Endothelial cell of umbilical vein (primary cell): Measurements from ENCODE around the gene CBLB. TPM values are rescaled to one million over a fixed set of nuclear protein-coding genes. Genes with fewer than 3 reads are reported as not detected.

Experiments
- BruUV-seq: library from RNA; stranded (reverse); fragments of 400-500 nt; replicated peaks from 2 replicates; lab custom pipeline; 2021; lab: Mats Ljungman, UMichigan
- CTCF ChIA-PET: fragments of 300-600, 350-600 bp; sonication (Branson Sonifier 250); formaldehyde crosslinking; loops from one replicate; lab custom pipeline; 2021; ENCODE audit warnings: antibody characterized with exemption, inconsistent platforms; lab: Charles Lee
- POLR2A ChIA-PET: fragments of 300-600, 350-600 bp; sonication (Branson Sonifier 250); formaldehyde crosslinking; loops from one replicate; lab custom pipeline; 2021; ENCODE audit warnings: antibody characterized with exemption, inconsistent platforms; lab: Charles Lee
- DNase-seq: peaks from one replicate; pipeline ENCODE4 v3.0.0-alpha.2; 2011; ENCODE audit warnings: low read depth, low spot score
- FAIRE-seq: peaks from 2 replicates; lab custom pipeline; 2011; peaks lifted over from hg19 to GRCh38; lab: Jason Lieb, UNC
- H2AFZ ChIP-seq: 2 replicates; pipeline ENCODE4 v1.6.0; 2012; ENCODE audit warnings: low read depth, low read length, control low read depth, inconsistent platforms
- H3K27ac ChIP-seq: 2 replicates; pipeline ENCODE4 v1.5.1; 2011; ENCODE audit warnings: low read depth, mild to moderate bottlenecking, control low read depth, low read length, moderate library complexity; ENCODE audit not compliant: insufficient read depth
- H3K27me3 ChIP-seq, 2 experiments: 2 replicates each; pipeline versions ENCODE4 v1.6.0 to v1.6.1; 2011; ENCODE audit warnings: low read length in 2 of 2, mixed read lengths in 1 of 2; ENCODE audit not compliant: control insufficient read depth in 2 of 2, insufficient read depth in 2 of 2
- H3K36me3 ChIP-seq, 2 experiments: 2 replicates in 1 of 2; 3 replicates in 1 of 2; pipeline ENCODE4 v1.5.1; 2011; ENCODE audit warnings: low read length in 2 of 2, mild to moderate bottlenecking in 1 of 2, moderate library complexity in 1 of 2; ENCODE audit not compliant: control insufficient read depth in 2 of 2, insufficient read depth in 2 of 2; ENCODE audit errors: extremely low read depth in 1 of 2
- H3K4me1 ChIP-seq: 3 replicates; pipeline ENCODE4 v1.5.1; 2011; ENCODE audit warnings: mild to moderate bottlenecking, low read length; ENCODE audit not compliant: control insufficient read depth, insufficient read depth; ENCODE audit errors: extremely low read depth
- H3K4me2 ChIP-seq: 2 replicates; pipeline ENCODE4 v1.6.1; 2011; ENCODE audit warnings: low read length, control low read depth, mixed read lengths; ENCODE audit not compliant: insufficient read depth
- H3K4me3 ChIP-seq, 3 experiments: fragments of 200-600 bp in 1 of 3; sonication (generic), shearing (Covaris generic) in 1 of 3; replicated peaks in 1 of 3; 2 replicates each; pipeline ENCODE4 v1.5.1; 2011 to 2016; ENCODE audit warnings: control low read depth in 3 of 3, low read length in 3 of 3, mild to moderate bottlenecking in 2 of 3, inconsistent platforms in 1 of 3, low read depth in 1 of 3, moderate library complexity in 1 of 3; ENCODE audit not compliant: insufficient read depth in 1 of 3
- H3K79me2 ChIP-seq: 2 replicates; pipeline ENCODE4 v1.6.0; 2012; ENCODE audit warnings: low read length, inconsistent platforms; ENCODE audit not compliant: control insufficient read depth, insufficient read depth
- H3K9ac ChIP-seq: replicated peaks from 2 replicates; pipeline ENCODE3; 2011; ENCODE audit warnings: low read length, control low read depth; ENCODE audit not compliant: insufficient read depth; ENCODE audit errors: extremely low read depth
- H3K9me1 ChIP-seq: replicated peaks from 3 replicates; pipeline ENCODE4 v1.6.0; 2011; ENCODE audit warnings: mild to moderate bottlenecking, low read length; ENCODE audit not compliant: control insufficient read depth, insufficient read depth; ENCODE audit errors: extremely low read depth
- H3K9me3 ChIP-seq: replicated peaks from 2 replicates; pipeline ENCODE4 v1.5.1; 2012; ENCODE audit warnings: low read length, inconsistent platforms; ENCODE audit not compliant: control insufficient read depth, insufficient read depth
- H4K20me1 ChIP-seq: replicated peaks from 2 replicates; pipeline ENCODE3; 2011; ENCODE audit warnings: mild to moderate bottlenecking, low read length; ENCODE audit not compliant: control insufficient read depth, insufficient read depth; ENCODE audit errors: extremely low read depth
- EZH2 ChIP-seq: IDR thresholded peaks from 2 replicates; pipeline ENCODE4 v1.6.1; 2012; ENCODE audit warnings: borderline replicate concordance, low read depth, mild to moderate bottlenecking, moderate library complexity, low read length, inconsistent platforms; ENCODE audit not compliant: severe bottlenecking
- FOS ChIP-seq: IDR thresholded peaks from 2 replicates; pipeline ENCODE4 v1.6.1; 2011; ENCODE audit warnings: mild to moderate bottlenecking, low read length, moderate library complexity, borderline replicate concordance; ENCODE audit not compliant: insufficient read depth
- GATA2 ChIP-seq: IDR thresholded peaks from 2 replicates; pipeline ENCODE4 v1.7.0; 2011; ENCODE audit warnings: low read depth, mild to moderate bottlenecking, moderate library complexity, mixed read lengths, low read length; ENCODE audit not compliant: insufficient read length, insufficient read depth
- JUN ChIP-seq: IDR thresholded peaks from 2 replicates; pipeline ENCODE4 v1.6.1; 2011; ENCODE audit warnings: borderline replicate concordance, low read depth; ENCODE audit not compliant: insufficient read length, insufficient read depth
- MYC ChIP-seq: IDR thresholded peaks from one replicate; pipeline ENCODE4 v1.6.1; 2011; ENCODE audit warnings: mild to moderate bottlenecking, low read depth, low read length
- POLR2A ChIP-seq: IDR thresholded peaks from 2 replicates; pipeline ENCODE4 v1.6.1; 2012; ENCODE audit warnings: low read depth, mild to moderate bottlenecking, control low read depth, low read length
- POLR2AphosphoS5 ChIP-seq: IDR thresholded peaks from 2 replicates; pipeline ENCODE4 v1.6.1; 2012; ENCODE audit warnings: low read depth, mild to moderate bottlenecking, control low read depth, low read length, moderate library complexity; ENCODE audit not compliant: insufficient read depth
- dilution Hi-C: fragments of 300-500 bp; cut with MboI; formaldehyde crosslinking; loops from one replicate; pipeline ENCODE4 v1.15.0; 2019; ENCODE audit warnings: low sequenced_read_pairs; ENCODE audit not compliant: extremely low pct_ligation_motif_present
- intact Hi-C: fragments of 100-400 bp; cut with micrococcal nuclease; formaldehyde crosslinking; loops from one replicate; pipeline ENCODE4 v1.10.0; 2022
- polyA plus RNA-seq, 4 experiments: library from polyadenylated mRNA; depleted of rRNA in 3 of 4; stranded (reverse) in 3 of 4; unstranded in 1 of 4; fragments of >200 nt; gene quantifications; 2 replicates each; pipeline versions ENCODE4 v1.2.1 to v1.2.3, GENCODE V29; 2011 to 2012; ENCODE audit warnings: missing spikeins in 1 of 4
- total RNA-seq: library from RNA; stranded (reverse); gene quantifications from 2 replicates; pipeline ENCODE4 v1.2.3, GENCODE V29; 2021
- TF ChIP-seq, protein P1 (sequence below): IDR thresholded peaks from 2 replicates; pipeline ENCODE4 v1.6.1; 2011; ENCODE audit not compliant: insufficient read depth, insufficient read length
- TF ChIP-seq, protein P2 (sequence below), 2 donors: IDR thresholded peaks; 1 replicate in 1 of 2; 2 replicates in 1 of 2; pipeline ENCODE4 v1.5.1; 2011; ENCODE audit warnings: low read length in 2 of 2, mild to moderate bottlenecking in 2 of 2, moderate library complexity in 2 of 2, control low read depth in 1 of 2, inconsistent platforms in 1 of 2, low read depth in 1 of 2; ENCODE audit not compliant: insufficient read depth in 1 of 2; ENCODE audit errors: extremely low read depth in 1 of 2

The CBLB gene
- total and polyA plus RNA-seq, 2 donors (not counting 3 experiments of a cell fraction or from before 2014, with no cell fraction given), result 17.8 to 39.6 TPM

DNA sequence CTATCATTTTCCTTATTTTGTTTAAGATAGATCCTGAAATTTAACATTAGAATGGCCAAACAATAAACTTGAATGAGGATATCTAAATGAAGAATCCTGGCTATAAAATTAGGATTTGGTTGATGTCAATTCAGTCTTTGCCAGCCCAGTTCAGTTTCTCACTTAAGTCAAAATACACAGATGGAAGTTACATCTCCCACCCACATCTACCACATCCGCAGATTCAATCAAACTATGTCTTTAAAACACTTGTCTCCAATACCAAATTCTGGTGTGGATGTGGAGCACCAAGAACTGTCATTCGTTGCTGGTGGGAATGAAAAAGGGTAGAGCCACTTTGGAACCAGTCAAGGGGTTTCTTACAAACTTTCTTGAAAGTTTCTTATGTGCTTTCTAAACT, 18.2 kb downstream of the CBLB start:
- Histone ChIP-seq H3K27me3 (no peaks in the 10 kb centered on the region), H3K4me1 (no peaks in the 10 kb centered on the region), H4K20me1 (peaks cover 2% of the 10 kb centered on the region), H3K9me1 (no peaks in the 10 kb centered on the region), H2AFZ (no peak overlapping the region), H3K27ac (no peak overlapping the region), H3K4me2 (no peak overlapping the region), H3K4me3 (no peak overlapping the region), H3K79me2 (peaks cover 9% of the 10 kb centered on the region), H3K9ac (no peak overlapping the region), H3K36me3 (peaks cover 0 to 5% of the 10 kb centered on the region in 2 experiments), H3K9me3 (no peaks in the 10 kb centered on the region)
- no TSS peak for BruUV-seq
- DNase-seq (no peak), FAIRE-seq (no peak)
- TF ChIP-seq, protein P1, sequence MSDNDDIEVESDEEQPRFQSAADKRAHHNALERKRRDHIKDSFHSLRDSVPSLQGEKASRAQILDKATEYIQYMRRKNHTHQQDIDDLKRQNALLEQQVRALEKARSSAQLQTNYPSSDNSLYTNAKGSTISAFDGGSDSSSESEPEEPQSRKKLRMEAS, result no peak
- TF ChIP-seq JUN (no peak), EZH2 (no peak)
- intact Hi-C loops, result no loop called here
- ChIA-PET POLR2A (no interaction called here), CTCF (no interaction called here)
- dilution Hi-C loops, result no loop called here

DNA sequence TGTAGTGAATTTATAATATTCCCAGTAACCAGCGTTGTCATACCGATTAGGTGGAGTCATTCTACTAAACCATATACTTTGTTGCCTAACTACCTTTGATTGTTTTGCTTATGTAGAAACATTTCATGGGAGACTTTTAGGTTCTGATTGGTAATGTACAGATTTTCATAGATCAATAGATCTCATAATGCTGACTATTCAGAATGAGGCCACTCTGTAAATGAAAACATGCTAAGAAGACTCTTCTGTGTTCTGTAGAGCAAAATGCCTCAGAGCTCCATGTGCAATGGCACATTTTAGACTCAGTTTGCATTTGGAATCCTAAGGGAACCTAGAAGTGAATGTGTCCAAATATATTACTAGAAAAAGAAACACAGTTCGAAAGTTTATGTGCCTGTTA, 20.0 kb downstream of the CBLB start:
- Histone ChIP-seq H3K4me3 (no peak overlapping the region), H3K4me2 (no peak overlapping the region), H3K27ac (no peak overlapping the region), H3K9ac (no peak overlapping the region), H3K27me3 (no peaks in the 10 kb centered on the region), H2AFZ (no peak overlapping the region), H3K9me3 (no peaks in the 10 kb centered on the region), H3K36me3 (peaks cover 0 to 5% of the 10 kb centered on the region in 2 experiments), H3K4me1 (no peaks in the 10 kb centered on the region), H3K9me1 (no peaks in the 10 kb centered on the region), H3K79me2 (peaks cover 3% of the 10 kb centered on the region), H4K20me1 (peaks cover 2% of the 10 kb centered on the region)
- dilution Hi-C loops, result no loop called here
- POLR2A ChIA-PET, result no interaction called here
- FAIRE-seq (no peak), DNase-seq (no peak)
- TF ChIP-seq, protein P1, result no peak
- TF ChIP-seq EZH2, result no peak
- TF ChIP-seq, protein P2, sequence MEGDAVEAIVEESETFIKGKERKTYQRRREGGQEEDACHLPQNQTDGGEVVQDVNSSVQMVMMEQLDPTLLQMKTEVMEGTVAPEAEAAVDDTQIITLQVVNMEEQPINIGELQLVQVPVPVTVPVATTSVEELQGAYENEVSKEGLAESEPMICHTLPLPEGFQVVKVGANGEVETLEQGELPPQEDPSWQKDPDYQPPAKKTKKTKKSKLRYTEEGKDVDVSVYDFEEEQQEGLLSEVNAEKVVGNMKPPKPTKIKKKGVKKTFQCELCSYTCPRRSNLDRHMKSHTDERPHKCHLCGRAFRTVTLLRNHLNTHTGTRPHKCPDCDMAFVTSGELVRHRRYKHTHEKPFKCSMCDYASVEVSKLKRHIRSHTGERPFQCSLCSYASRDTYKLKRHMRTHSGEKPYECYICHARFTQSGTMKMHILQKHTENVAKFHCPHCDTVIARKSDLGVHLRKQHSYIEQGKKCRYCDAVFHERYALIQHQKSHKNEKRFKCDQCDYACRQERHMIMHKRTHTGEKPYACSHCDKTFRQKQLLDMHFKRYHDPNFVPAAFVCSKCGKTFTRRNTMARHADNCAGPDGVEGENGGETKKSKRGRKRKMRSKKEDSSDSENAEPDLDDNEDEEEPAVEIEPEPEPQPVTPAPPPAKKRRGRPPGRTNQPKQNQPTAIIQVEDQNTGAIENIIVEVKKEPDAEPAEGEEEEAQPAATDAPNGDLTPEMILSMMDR (IDR thresholded peaks at IDR 0.05; ENCODE audit: extremely low read depth in 1 of 2, insufficient read depth in 1 of 2, low read depth in 1 of 2, low read length in 2 of 2), result no peak
- no peak for TF ChIP-seq GATA2
- no peak for TF ChIP-seq MYC
- TF ChIP-seq POLR2A, result no peak
- no peak for TF ChIP-seq POLR2AphosphoS5
- no peak for TF ChIP-seq FOS
- TF ChIP-seq JUN, result no peak
- BruUV-seq, result no TSS peak
- CTCF ChIA-PET, result interaction anchor here (1.0 kb wide), 1 partner anchor 8 kb away, joined by 3 read pairs; no protein-coding TSS in a partner anchor
- intact Hi-C loops, result no loop called here
